ENCODE data around the gene GABBR2.

DNA sequence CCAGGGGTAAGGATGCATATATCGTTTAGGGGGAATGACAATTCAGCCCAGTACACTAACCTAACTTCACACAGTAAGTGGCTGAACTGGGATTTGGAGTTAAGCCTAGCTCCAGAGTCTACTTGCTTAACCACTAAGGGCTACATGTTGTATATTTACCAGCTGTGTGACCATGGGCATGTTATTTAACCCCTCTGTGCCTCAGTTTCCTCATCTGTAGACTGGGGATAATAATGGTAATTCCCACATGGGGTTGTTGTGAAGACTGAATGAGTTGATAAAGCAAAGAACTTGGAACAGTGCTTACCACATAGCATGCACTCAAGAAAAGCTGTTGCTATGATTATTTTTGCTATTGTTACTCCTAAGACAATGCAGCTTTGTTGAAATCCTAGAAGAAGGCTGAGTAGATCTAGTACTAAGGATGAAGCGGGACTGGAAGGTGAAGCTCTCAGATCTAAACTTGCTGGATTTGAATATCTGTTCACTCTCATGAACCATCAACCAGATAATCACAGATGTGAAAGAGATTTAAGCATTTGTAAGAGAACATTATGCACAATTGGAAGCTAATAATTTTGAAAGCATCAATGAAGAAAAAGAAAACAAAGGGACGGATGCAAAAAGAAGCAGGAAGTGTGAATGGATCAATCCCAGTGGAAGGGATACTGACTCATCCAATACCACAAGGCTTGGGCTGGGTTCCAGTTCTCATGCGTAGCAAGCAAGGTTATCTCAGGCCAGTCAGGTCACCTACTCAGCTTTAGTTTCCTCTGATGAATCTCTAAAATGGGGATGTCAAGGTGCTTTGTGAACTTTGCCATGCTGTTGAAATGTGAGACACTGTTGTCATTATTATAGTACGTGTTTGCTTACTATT is 374.8 kb downstream of the GABBR2 start:
- TF ChIP-seq EP300 (IDR thresholded peaks at IDR 0.05) (no peak), POLR2A (IDR thresholded peaks at IDR 0.05) (no peak), POLR2AphosphoS5 (IDR thresholded peaks at IDR 0.05) (no peak)
- TF ChIP-seq, protein P1, sequence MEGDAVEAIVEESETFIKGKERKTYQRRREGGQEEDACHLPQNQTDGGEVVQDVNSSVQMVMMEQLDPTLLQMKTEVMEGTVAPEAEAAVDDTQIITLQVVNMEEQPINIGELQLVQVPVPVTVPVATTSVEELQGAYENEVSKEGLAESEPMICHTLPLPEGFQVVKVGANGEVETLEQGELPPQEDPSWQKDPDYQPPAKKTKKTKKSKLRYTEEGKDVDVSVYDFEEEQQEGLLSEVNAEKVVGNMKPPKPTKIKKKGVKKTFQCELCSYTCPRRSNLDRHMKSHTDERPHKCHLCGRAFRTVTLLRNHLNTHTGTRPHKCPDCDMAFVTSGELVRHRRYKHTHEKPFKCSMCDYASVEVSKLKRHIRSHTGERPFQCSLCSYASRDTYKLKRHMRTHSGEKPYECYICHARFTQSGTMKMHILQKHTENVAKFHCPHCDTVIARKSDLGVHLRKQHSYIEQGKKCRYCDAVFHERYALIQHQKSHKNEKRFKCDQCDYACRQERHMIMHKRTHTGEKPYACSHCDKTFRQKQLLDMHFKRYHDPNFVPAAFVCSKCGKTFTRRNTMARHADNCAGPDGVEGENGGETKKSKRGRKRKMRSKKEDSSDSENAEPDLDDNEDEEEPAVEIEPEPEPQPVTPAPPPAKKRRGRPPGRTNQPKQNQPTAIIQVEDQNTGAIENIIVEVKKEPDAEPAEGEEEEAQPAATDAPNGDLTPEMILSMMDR (IDR thresholded peaks at IDR 0.05) = no peak

Data from suprapubic skin (tissue), 4 donors.